K562 (cell line): ENCODE data around the gene ZFP36. TPM values are rescaled to one million over a fixed set of nuclear protein-coding genes. Genes with fewer than 3 reads are reported as not detected.

Experiments
- BMI1 ChIP-seq: fragments of 150-350 bp; IDR thresholded peaks from 2 replicates; pipeline ENCODE4 v1.6.1; 2014; ENCODE audit warnings: low read length
- FOSL1 ChIP-seq: fragments of 200-800 bp; sonication (Bioruptor generic); conservative IDR thresholded peaks from 2 replicates; pipeline ENCODE4 v1.6.1; 2016; ENCODE audit warnings: missing genetic modification characterization, missing compliant biosample characterization
- FOXJ2 ChIP-seq: fragments of 200-800 bp; sonication (Bioruptor generic); IDR thresholded peaks from 2 replicates; pipeline ENCODE4 v1.6.1; 2016; ENCODE audit warnings: missing genetic modification characterization, missing compliant biosample characterization
- FOXK2 ChIP-seq, 2 experiments: fragments of 450-650 bp; IDR thresholded peaks in 1 of 2; conservative IDR thresholded peaks in 1 of 2; 2 replicates each; pipeline ENCODE4 v1.6.1; 2016; ENCODE audit warnings: low read depth in 2 of 2, mild to moderate bottlenecking in 1 of 2
- FUS ChIP-seq: fragments of 200-400 bp; formaldehyde crosslinking; optimal IDR thresholded peaks from 2 replicates; pipeline ENCODE3; 2017; ENCODE audit warnings: low read depth, low read length
- GTF2F1 ChIP-seq: IDR thresholded peaks from 2 replicates; pipeline ENCODE4 v1.6.1; 2011; ENCODE audit warnings: low read depth, low read length, improper control_type of control experiment
- JUN ChIP-seq, 2 experiments: sonication (generic) in 1 of 2; formaldehyde crosslinking in 1 of 2; IDR thresholded peaks; 2 replicates each; pipeline versions ENCODE4 v1.6.1 to v1.8.0; 2012 to 2022; ENCODE audit warnings: borderline replicate concordance in 2 of 2, mild to moderate bottlenecking in 2 of 2, improper control_type of control experiment in 1 of 2, low read depth in 1 of 2, low read length in 1 of 2, missing genetic modification reagents in 1 of 2
- MCM7 ChIP-seq, 2 experiments: fragments of 450-650 bp; IDR thresholded peaks; 2 replicates each; pipeline ENCODE4 v1.6.1; 2016 to 2018
- SIN3A ChIP-seq, 2 experiments: fragments of 150-350 bp in 1 of 2; IDR thresholded peaks; 2 replicates each; pipeline ENCODE4 v1.6.1; 2011 to 2016; ENCODE audit warnings: borderline replicate concordance in 2 of 2, low read depth in 2 of 2, low read length in 2 of 2, mild to moderate bottlenecking in 2 of 2, moderate library complexity in 2 of 2; ENCODE audit not compliant: control insufficient read depth in 1 of 2
- SMAD3 ChIP-seq: fragments of 450-650 bp; formaldehyde crosslinking; conservative IDR thresholded peaks from 2 replicates; pipeline ENCODE4 v1.4.0; 2020; ENCODE audit warnings: mild to moderate bottlenecking
- ZBTB7A ChIP-seq: IDR thresholded peaks from 2 replicates; pipeline ENCODE4 v1.6.1; 2011; ENCODE audit warnings: low read depth, mild to moderate bottlenecking, low read length, moderate library complexity, borderline replicate concordance; ENCODE audit not compliant: control insufficient read depth
- ZNF263 ChIP-seq: sonication (generic); formaldehyde crosslinking; IDR thresholded peaks from 2 replicates; pipeline ENCODE4 v1.8.0; 2022; ENCODE audit warnings: mild to moderate bottlenecking, missing genetic modification reagents, borderline replicate concordance
- ZNF274 ChIP-seq: IDR thresholded peaks from 2 replicates; pipeline ENCODE4 v1.6.1; 2011; ENCODE audit warnings: low read depth, mild to moderate bottlenecking, low read length, moderate library complexity, borderline replicate concordance
- polyA plus RNA-seq, 8 experiments: library from polyadenylated mRNA; depleted of rRNA in 4 of 8; stranded (reverse) in 5 of 8; unstranded in 3 of 8; fragments of >200 nt; fragmentation: Nextera tagmentation in 2 of 8; fragmentation: Illumina TruSeq in 1 of 8; extraction: Ambion mirVana in 2 of 8; extraction: Trizol in 1 of 8; gene quantifications; 2 replicates each; pipeline versions ENCODE4 v1.2.1 to v1.2.3, GENCODE V29; 2011 to 2014; ENCODE audit warnings: inconsistent platforms in 1 of 8, missing spikeins in 1 of 8
- total RNA-seq, 7 experiments: library from RNA; depleted of rRNA in 6 of 7; stranded (reverse); fragments of >200 nt in 6 of 7; fragmentation: Illumina TruSeq in 2 of 7; extraction: Trizol in 2 of 7; gene quantifications; 2 replicates each; pipeline versions ENCODE4 v1.2.1 to v1.2.3, GENCODE V29; 2011 to 2021; ENCODE audit warnings: low replicate concordance in 1 of 7
- TF ChIP-seq, protein P1 (sequence below): sonication (generic); formaldehyde crosslinking; IDR thresholded peaks from 2 replicates; pipeline ENCODE4 v1.8.1; 2023; ENCODE audit warnings: mild to moderate bottlenecking, missing genetic modification reagents, moderate library complexity

ZFP36 gene
- total and polyA plus RNA-seq, 9 of the 15 experiments (the other 6 are each of a cell fraction or from before 2014, with no cell fraction given) = 1.0 to 20.1 (median 3.5) TPM

DNA sequence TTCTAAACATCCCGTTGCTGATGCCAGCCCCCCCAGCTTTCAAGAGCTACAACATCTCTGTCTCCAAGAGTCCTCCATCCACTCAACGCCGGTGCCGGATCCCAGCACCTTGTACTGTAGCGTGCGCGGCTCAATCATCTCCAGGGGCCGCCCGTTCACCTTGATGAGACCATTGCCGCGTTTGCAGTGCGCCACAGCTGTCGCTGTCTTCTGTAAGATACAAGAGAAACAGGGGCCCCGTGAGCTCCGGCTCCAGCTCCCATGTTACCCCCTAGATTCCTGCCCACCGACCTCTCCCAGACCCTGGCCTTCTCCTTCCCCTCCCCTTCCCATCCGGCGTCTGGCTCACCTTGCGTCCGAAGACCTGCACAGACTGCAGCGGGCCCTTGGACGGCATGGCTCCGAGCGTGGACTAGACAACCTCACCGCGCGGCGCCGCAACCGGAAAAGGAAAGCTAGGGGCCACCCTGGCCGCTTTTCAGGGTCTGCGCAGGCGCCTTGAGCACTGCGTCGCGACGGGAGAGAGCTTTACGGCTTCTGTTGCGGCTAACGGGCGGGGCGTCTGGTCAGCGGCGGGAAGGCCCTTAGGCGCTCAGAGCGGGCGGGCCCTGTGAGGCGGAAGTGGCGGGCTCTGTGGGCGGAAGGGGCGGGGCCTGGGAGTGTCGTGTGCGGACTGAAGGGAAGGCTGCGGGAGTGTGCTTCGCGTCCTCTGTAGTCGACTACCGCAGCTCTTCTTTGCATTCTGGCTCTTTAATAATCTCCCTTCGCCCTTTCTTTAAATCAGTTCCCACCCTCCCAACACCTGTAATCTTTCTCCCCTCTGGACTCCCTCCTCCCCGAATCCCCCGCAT, 29.1 kb downstream of the ZFP36 start, which contains the start of gene RPS16 (continued):
- TF ChIP-seq JUN (IDR thresholded peaks at IDR 0.05; ENCODE audit: borderline replicate concordance, low read depth, low read length) = 0 out of 2 replicates have a peak, but pooled peaks have one; percentile 32
- TF ChIP-seq JUN (CRISPR knock-in tag; IDR thresholded peaks at IDR 0.05; ENCODE audit: borderline replicate concordance) = no peak
- peak in 1 of 2 experiments; percentile 93 for TF ChIP-seq SIN3A (IDR thresholded peaks at IDR 0.05; ENCODE audit: borderline replicate concordance in 2 of 2, control insufficient read depth in 1 of 2, low read depth in 2 of 2, low read length in 2 of 2)
- TF ChIP-seq FOXJ2 (tag) = no peak
- no peak for TF ChIP-seq ZNF274
- no peak for TF ChIP-seq ZNF263 (CRISPR knock-in tag)
- TF ChIP-seq GTF2F1 = peak; percentile 78; the same call in 1 of the 2 replicates
- TF ChIP-seq FOSL1 (tag) = no peak
- no peak for TF ChIP-seq MCM7 (IDR thresholded peaks at IDR 0.05)
- TF ChIP-seq, protein P1, sequence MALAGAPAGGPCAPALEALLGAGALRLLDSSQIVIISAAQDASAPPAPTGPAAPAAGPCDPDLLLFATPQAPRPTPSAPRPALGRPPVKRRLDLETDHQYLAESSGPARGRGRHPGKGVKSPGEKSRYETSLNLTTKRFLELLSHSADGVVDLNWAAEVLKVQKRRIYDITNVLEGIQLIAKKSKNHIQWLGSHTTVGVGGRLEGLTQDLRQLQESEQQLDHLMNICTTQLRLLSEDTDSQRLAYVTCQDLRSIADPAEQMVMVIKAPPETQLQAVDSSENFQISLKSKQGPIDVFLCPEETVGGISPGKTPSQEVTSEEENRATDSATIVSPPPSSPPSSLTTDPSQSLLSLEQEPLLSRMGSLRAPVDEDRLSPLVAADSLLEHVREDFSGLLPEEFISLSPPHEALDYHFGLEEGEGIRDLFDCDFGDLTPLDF (CRISPR knock-in tag) = peak; percentile 94
- 0 out of 2 replicates have a peak, but pooled peaks have one; percentile 7 for TF ChIP-seq SMAD3 (CRISPR knock-in tag)
- TF ChIP-seq BMI1 = no peak
- peak; percentile 29; the same call in 1 of the 2 replicates for TF ChIP-seq ZBTB7A
- TF ChIP-seq FOXK2 (conservative IDR thresholded peaks at IDR 0.05 in 1 of 2, IDR thresholded peaks at IDR 0.05 in 1 of 2; ENCODE audit: low read depth in 2 of 2) = peak in 1 of 2 experiments; percentile 18; a peak in 1 of 4 replicates
- TF ChIP-seq FUS = no peak
